ENCODE results near the gene UIMC1.
A peak's percentile ranks its signal among the peaks of the same experiment; 100 is the strongest.

Gene UIMC1

GRCh38 chr5:176922817-176923216 is 83.8 kb downstream of the UIMC1 start:
- no peak for TF ChIP-seq EGR1 (IDR thresholded peaks at IDR 0.05)
- TF ChIP-seq ZBTB7A (IDR thresholded peaks at IDR 0.05; ENCODE audit: low read depth): no peak
- no peak for TF ChIP-seq NFIC (IDR thresholded peaks at IDR 0.05)
- no peak for TF ChIP-seq YY1 (IDR thresholded peaks at IDR 0.05; ENCODE audit: low read depth)
- TF ChIP-seq USF1 (IDR thresholded peaks at IDR 0.05): no peak
- TF ChIP-seq TAF1 (IDR thresholded peaks at IDR 0.05; ENCODE audit: low read depth): no peak
- TF ChIP-seq RAD21 (IDR thresholded peaks at IDR 0.05; ENCODE audit: low read depth): no peak
- TF ChIP-seq FOXM1 (IDR thresholded peaks at IDR 0.05; ENCODE audit: borderline replicate concordance, low read depth): no peak
- TF ChIP-seq EP300 (IDR thresholded peaks at IDR 0.05; ENCODE audit: borderline replicate concordance): no peak
- no peak for TF ChIP-seq CREB1 (IDR thresholded peaks at IDR 0.05; ENCODE audit: low read depth)
- TF ChIP-seq TCF12 (IDR thresholded peaks at IDR 0.05; ENCODE audit: low read depth): no peak
- TF ChIP-seq REST (IDR thresholded peaks at IDR 0.05; ENCODE audit: low read depth): no peak
- no peak for TF ChIP-seq CEBPB (IDR thresholded peaks at IDR 0.05)
- no peak for TF ChIP-seq TEAD4 (IDR thresholded peaks at IDR 0.05)
- TF ChIP-seq, protein P1, sequence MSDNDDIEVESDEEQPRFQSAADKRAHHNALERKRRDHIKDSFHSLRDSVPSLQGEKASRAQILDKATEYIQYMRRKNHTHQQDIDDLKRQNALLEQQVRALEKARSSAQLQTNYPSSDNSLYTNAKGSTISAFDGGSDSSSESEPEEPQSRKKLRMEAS (IDR thresholded peaks at IDR 0.05): no peak

GRCh38 chr5:176921714-176922113 is 84.9 kb downstream of the UIMC1 start:
- no peak for TF ChIP-seq YY1 (IDR thresholded peaks at IDR 0.05; ENCODE audit: low read depth)
- TF ChIP-seq REST (IDR thresholded peaks at IDR 0.05; ENCODE audit: low read depth): no peak
- no peak for TF ChIP-seq ZBTB7A (IDR thresholded peaks at IDR 0.05; ENCODE audit: low read depth)
- no peak for TF ChIP-seq TCF12 (IDR thresholded peaks at IDR 0.05; ENCODE audit: low read depth)
- no peak for TF ChIP-seq USF1 (IDR thresholded peaks at IDR 0.05)
- no peak for TF ChIP-seq CEBPB (IDR thresholded peaks at IDR 0.05)
- no peak for TF ChIP-seq RAD21 (IDR thresholded peaks at IDR 0.05; ENCODE audit: low read depth)
- TF ChIP-seq EP300 (IDR thresholded peaks at IDR 0.05; ENCODE audit: borderline replicate concordance): no peak
- TF ChIP-seq, protein P1 (IDR thresholded peaks at IDR 0.05): no peak

GRCh38 chr5:176918613-176919012 is 88.0 kb downstream of the UIMC1 start:
- peak; percentile 49; the same call in 1 of the 2 replicates for TF ChIP-seq CEBPB (IDR thresholded peaks at IDR 0.05)
- no peak for TF ChIP-seq REST (IDR thresholded peaks at IDR 0.05; ENCODE audit: low read depth)

DNA sequence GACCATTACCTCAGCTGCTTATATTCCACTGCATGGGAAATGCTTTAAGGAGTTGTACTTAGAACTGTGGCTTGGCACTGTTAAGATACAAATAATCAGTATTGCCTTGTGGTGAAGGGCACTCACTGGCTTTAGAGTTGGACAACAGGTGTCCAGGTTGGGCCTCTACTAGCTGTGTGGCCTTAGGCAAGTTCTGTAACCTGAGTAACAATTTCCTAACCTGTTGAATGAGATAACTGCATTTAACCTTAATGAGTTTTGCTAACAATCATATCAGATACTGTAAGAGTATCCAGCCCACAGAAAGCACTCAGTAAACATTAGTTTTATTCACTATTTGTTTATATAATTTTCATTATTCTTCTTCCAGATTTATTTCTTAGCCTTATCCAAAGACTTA is 90.2 kb downstream of the UIMC1 start:
- TF ChIP-seq CEBPB (IDR thresholded peaks at IDR 0.05): no peak
- TF ChIP-seq RAD21 (IDR thresholded peaks at IDR 0.05; ENCODE audit: low read depth): no peak
- TF ChIP-seq YY1 (IDR thresholded peaks at IDR 0.05; ENCODE audit: low read depth): no peak
- TF ChIP-seq NFIC (IDR thresholded peaks at IDR 0.05): no peak
- TF ChIP-seq TEAD4 (IDR thresholded peaks at IDR 0.05): no peak
- TF ChIP-seq USF1 (IDR thresholded peaks at IDR 0.05): no peak
- TF ChIP-seq, protein P1 (IDR thresholded peaks at IDR 0.05): no peak
- TF ChIP-seq FOXM1 (IDR thresholded peaks at IDR 0.05; ENCODE audit: borderline replicate concordance, low read depth): no peak
- no peak for TF ChIP-seq CREB1 (IDR thresholded peaks at IDR 0.05; ENCODE audit: low read depth)
- TF ChIP-seq EP300 (IDR thresholded peaks at IDR 0.05; ENCODE audit: borderline replicate concordance): no peak
- TF ChIP-seq TCF12 (IDR thresholded peaks at IDR 0.05; ENCODE audit: low read depth): no peak
- no peak for TF ChIP-seq EGR1 (IDR thresholded peaks at IDR 0.05)
- no peak for TF ChIP-seq ZBTB7A (IDR thresholded peaks at IDR 0.05; ENCODE audit: low read depth)
- no peak for TF ChIP-seq TAF1 (IDR thresholded peaks at IDR 0.05; ENCODE audit: low read depth)
- TF ChIP-seq REST (IDR thresholded peaks at IDR 0.05; ENCODE audit: low read depth): no peak

All from Ishikawa (cell line).